HG02610 (cell line): ENCODE results near the gene CYTL1.

ENCODE experiments used
- ATAC-seq: cut with Tn5 transposase; IDR thresholded peaks from one replicate; pipeline ENCODE4 v1.9.1; 2021; ENCODE audit warnings: mild to moderate bottlenecking, moderate library complexity; ENCODE audit not compliant: unreplicated experiment

Gene CYTL1

DNA sequence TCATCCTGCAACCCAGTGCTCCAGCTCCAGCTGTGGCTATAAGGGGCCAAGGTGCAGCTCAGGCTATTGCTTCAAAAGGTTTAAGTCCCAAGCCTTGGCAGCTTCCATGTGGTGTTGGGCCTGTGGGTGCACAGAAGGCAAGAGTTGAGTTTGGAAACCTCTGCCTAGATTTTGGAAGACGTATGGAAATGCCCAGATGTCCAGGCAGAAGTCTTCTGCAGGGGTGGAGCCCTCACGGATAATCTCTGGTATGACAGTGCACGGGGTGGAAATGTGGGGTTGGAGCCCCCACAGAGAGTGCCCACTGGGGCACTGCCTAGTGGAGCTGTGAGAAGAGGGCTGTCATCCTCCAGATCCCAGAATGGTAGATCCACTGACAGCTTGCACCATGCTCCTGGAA is 44.5 kb downstream of the CYTL1 start:
- no peak for ATAC-seq

- no peak for ATAC-seq
Observed at GRCh38 chr4:4971796-4972195, 47.5 kb downstream of the CYTL1 start.

DNA sequence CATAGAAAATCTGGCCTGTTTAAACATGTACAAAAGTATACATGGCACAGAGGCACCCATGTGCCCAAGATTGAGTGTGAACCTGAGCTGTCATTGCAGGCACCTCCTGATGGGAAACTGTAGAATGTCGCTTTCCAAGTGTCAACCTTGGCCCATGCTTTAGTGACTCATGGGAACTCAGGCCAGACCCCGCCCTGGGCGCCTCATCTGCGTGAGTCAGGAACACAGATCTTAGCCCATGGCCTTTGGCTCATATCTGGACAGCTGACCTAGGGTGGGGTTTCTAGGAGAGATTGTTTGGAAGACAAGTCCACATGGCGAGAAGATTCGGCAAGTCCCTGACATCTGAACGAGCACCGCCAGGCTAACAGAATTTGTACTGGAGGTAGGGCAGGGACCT is 50.0 kb downstream of the CYTL1 start:
- no peak for ATAC-seq

DNA sequence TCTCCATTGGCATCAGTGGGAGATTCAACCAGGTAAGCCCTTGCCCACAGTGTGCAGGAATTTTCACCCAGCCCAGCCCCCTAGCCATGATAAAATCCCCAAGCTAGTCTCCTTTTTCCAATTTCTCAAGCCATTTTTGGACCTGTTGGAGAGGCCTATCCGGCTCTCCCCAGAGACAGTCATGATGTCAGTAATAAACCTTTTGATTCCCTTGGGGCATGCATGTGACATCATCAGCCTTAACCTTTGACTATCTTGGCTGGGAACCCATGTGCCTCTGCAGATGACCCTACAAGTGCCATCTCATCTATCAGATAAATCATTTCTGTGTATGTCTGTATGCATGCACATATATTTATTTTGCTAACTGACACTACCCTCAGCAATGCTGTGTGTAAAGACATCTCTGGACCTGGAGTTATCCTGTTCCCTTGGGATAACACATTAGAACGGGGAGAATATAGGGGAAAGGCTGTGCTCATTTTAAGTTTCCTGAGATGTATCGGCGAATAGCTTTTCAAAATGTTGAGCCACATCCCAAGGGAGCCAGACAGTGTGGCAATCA is 51.0 kb downstream of the CYTL1 start:
- ATAC-seq, result no peak
